SU-DHL-6 (cell line): ENCODE data around the gene GNG8.

Experiments
- H2AFZ ChIP-seq: fragments of 200-600 bp; sonication (generic); 2 replicates; pipeline ENCODE4 v1.6.1; 2014; ENCODE audit warnings: low read depth, mild to moderate bottlenecking, moderate library complexity, mixed read lengths, antibody characterized with exemption, low read length; ENCODE audit not compliant: severe bottlenecking
- H3F3A ChIP-seq: fragments of 200-600 bp; shearing (Covaris generic); 2 replicates; pipeline ENCODE4 v1.6.0; 2016; ENCODE audit warnings: antibody characterized with exemption, mild to moderate bottlenecking; ENCODE audit not compliant: insufficient read depth
- H3K27ac ChIP-seq: fragments of 200-600 bp; sonication (generic); 2 replicates; pipeline ENCODE4 v1.5.1; 2016; ENCODE audit warnings: low read depth, mild to moderate bottlenecking, low read length, moderate library complexity, mixed read lengths
- H3K27me3 ChIP-seq: fragments of 200-600 bp; sonication (generic), shearing (Covaris generic); 2 replicates; pipeline ENCODE4 v1.6.0; 2014; ENCODE audit warnings: mild to moderate bottlenecking, low read length
- H3K36me3 ChIP-seq: fragments of 200-600 bp; sonication (generic); 2 replicates; pipeline ENCODE4 v1.6.1; 2014; ENCODE audit warnings: mild to moderate bottlenecking, low read length, mixed read lengths
- H3K4me2 ChIP-seq: fragments of 300-600, 200-600 bp; shearing (Covaris generic), sonication (generic); 2 replicates; pipeline ENCODE4 v1.6.0; 2014; ENCODE audit warnings: low read length, low read depth, mild to moderate bottlenecking; ENCODE audit not compliant: poor library complexity, severe bottlenecking
- H3K4me3 ChIP-seq: fragments of 200-600 bp; sonication (generic); 2 replicates; pipeline ENCODE4 v1.5.1; 2014; ENCODE audit warnings: antibody characterized with exemption, low read length, mild to moderate bottlenecking, mixed read lengths; ENCODE audit not compliant: insufficient read depth, poor library complexity, severe bottlenecking
- H3K79me2 ChIP-seq: fragments of 200-600 bp; sonication (generic); 2 replicates; pipeline ENCODE4 v1.6.1; 2014; ENCODE audit warnings: mild to moderate bottlenecking, low read length, moderate library complexity; ENCODE audit not compliant: insufficient read depth
- H3K9ac ChIP-seq: fragments of 200-600 bp; sonication (generic); 2 replicates; pipeline ENCODE4 v1.7.0; 2014; ENCODE audit warnings: mild to moderate bottlenecking, low read length
- H3K9me2 ChIP-seq: fragments of 200-600 bp; sonication (generic); replicated peaks from 2 replicates; pipeline ENCODE4 v1.6.1; 2014; ENCODE audit warnings: low read length; ENCODE audit not compliant: insufficient read depth
- H3K9me3 ChIP-seq: fragments of 200-600 bp; sonication (generic); 2 replicates; pipeline ENCODE4 v1.6.1; 2014; ENCODE audit warnings: low read length, mixed read lengths; ENCODE audit not compliant: insufficient read depth
- H4K20me1 ChIP-seq: fragments of 200-600 bp; sonication (generic); 2 replicates; pipeline ENCODE4 v1.6.1; 2014; ENCODE audit warnings: low read depth, mild to moderate bottlenecking, antibody characterized with exemption, low read length, moderate library complexity, mixed read lengths
- CTCF ChIP-seq: fragments of 200-600 bp; sonication (generic); IDR thresholded peaks from one replicate; pipeline ENCODE4 v1.5.1; 2017; ENCODE audit warnings: antibody characterized with exemption, mild to moderate bottlenecking, low read length, moderate library complexity; ENCODE audit not compliant: insufficient read depth, poor library complexity, severe bottlenecking
- EZH2phosphoT487 ChIP-seq: fragments of 200-600 bp; sonication (generic), shearing (Covaris generic); conservative IDR thresholded peaks from 2 replicates; pipeline ENCODE4 v1.6.1; 2018; ENCODE audit warnings: mild to moderate bottlenecking, antibody characterized with exemption, low read length, moderate library complexity, mixed read lengths

The GNG8 gene

DNA sequence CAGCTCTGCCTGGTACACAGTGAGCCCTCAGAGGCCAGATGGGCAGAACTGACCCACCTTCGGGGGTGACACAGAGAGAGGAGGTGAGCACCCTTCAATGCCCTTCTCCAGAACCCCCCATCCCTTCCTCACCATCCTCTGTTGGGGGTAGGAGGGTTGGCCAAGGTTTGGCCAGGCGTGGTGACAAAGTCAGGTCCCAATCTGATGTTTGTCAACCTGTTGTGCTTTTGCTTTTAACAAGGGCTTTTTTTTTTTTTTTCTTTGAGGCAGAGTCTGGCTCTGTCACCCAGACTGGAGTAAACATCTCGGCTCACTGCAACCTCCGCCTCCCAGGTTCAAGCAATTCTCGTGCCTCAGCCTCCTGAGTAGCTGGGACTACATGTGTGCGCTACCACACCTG lies 18.4 kb downstream of the GNG8 start:
- Histone ChIP-seq H3K9ac (no peak overlapping the region), H3K27me3 (no peaks in the 10 kb centered on the region), H3K9me3 (no peaks in the 10 kb centered on the region), H3K27ac (no peak overlapping the region), H2AFZ (no peak overlapping the region), H4K20me1 (no peaks in the 10 kb centered on the region), H3K79me2 (no peaks in the 10 kb centered on the region), H3K4me3 (no peak overlapping the region), H3K9me2 (no peaks in the 10 kb centered on the region), H3F3A (no peaks in the 10 kb centered on the region), H3K36me3 (no peaks in the 10 kb centered on the region), H3K4me2 (no peak overlapping the region)
- TF ChIP-seq EZH2phosphoT487 (no peak), CTCF (no peak)

- Histone ChIP-seq H4K20me1 (no peaks in the 10 kb centered on the region), H3K9me2 (no peaks in the 10 kb centered on the region), H3K9me3 (no peaks in the 10 kb centered on the region), H3K4me2 (no peak overlapping the region), H2AFZ (no peak overlapping the region), H3K36me3 (no peaks in the 10 kb centered on the region), H3K27ac (no peak overlapping the region), H3K9ac (no peak overlapping the region), H3F3A (peaks cover 4% of the 10 kb centered on the region; the same call in 1 of the 2 replicates), H3K79me2 (no peaks in the 10 kb centered on the region), H3K27me3 (no peaks in the 10 kb centered on the region), H3K4me3 (no peak overlapping the region)
- TF ChIP-seq EZH2phosphoT487 (no peak), CTCF (no peak)
These were observed 19.2 kb downstream of the GNG8 start for GRCh38 chr19:46616631-46617322.

- no peaks in the 10 kb centered on the region for H3K27me3 ChIP-seq
- H3K9me2 ChIP-seq: no peaks in the 10 kb centered on the region
- H2AFZ ChIP-seq: no peak overlapping the region
- H3K4me3 ChIP-seq: no peak overlapping the region
- TF ChIP-seq EZH2phosphoT487 (no peak), CTCF (no peak)
- H3K9me3 ChIP-seq: no peaks in the 10 kb centered on the region
- no peak overlapping the region for H3K4me2 ChIP-seq
- no peaks in the 10 kb centered on the region for H3K79me2 ChIP-seq
- H4K20me1 ChIP-seq: no peaks in the 10 kb centered on the region
- no peak overlapping the region for H3K9ac ChIP-seq
- H3K27ac ChIP-seq: no peak overlapping the region
- no peaks in the 10 kb centered on the region for H3K36me3 ChIP-seq
- H3F3A ChIP-seq: peaks cover 5% of the 10 kb centered on the region; the same call in 1 of the 2 replicates
These were observed 20.0 kb downstream of the GNG8 start for GRCh38 chr19:46615966-46616365.
